K562 (cell line): Measurements from ENCODE around the gene PCDHB14. TPM values are rescaled to one million over a fixed set of nuclear protein-coding genes. Genes with fewer than 3 reads are reported as not detected.

ENCODE experiments used
- ATAC-seq: fragments of 200-7000 bp; cut with Tn5 transposase; 3 replicates; pipeline ENCODE4 v1.9.1; 2020; ENCODE audit warnings: moderate library complexity
- BruUV-seq: library from RNA; stranded (reverse); fragments of 400-500 nt; replicated peaks from 2 replicates; lab custom pipeline; 2021; lab: Mats Ljungman, UMichigan
- CTCF ChIA-PET: fragments of 300-600 bp; formaldehyde crosslinking; extraction: SDS; loops from one replicate; lab custom pipeline; 2021; ENCODE audit warnings: low intra/inter-chr PET ratio; lab: Yijun Ruan, JAX
- POLR2A ChIA-PET: fragments of 300-600, 350-650 bp; sonication (Branson Sonifier 250); formaldehyde crosslinking; extraction: SDS; loops from one replicate; lab custom pipeline; 2021; ENCODE audit warnings: antibody characterized with exemption, inconsistent platforms; lab: Yijun Ruan, JAX
- DNase-seq, 4 experiments: peaks; one replicate each; pipeline versions ENCODE4 v3.0.0 to v3.0.0-alpha.2; 2011 to 2018; ENCODE audit warnings: low spot score in 3 of 4, mixed read lengths in 3 of 4; ENCODE audit errors: extremely low read depth in 1 of 4
- FAIRE-seq: peaks from 2 replicates; lab custom pipeline; 2011; peaks lifted over from hg19 to GRCh38; lab: Jason Lieb, UNC
- H2AFZ ChIP-seq: 2 replicates; pipeline ENCODE4 v1.6.0; 2011; ENCODE audit warnings: low read depth, low read length, control low read depth, inconsistent platforms
- H3K27ac ChIP-seq: fragments of 200-600 bp; 3 replicates; pipeline ENCODE4 v1.8.0; 2011; ENCODE audit warnings: low read depth, mild to moderate bottlenecking, control low read depth, inconsistent platforms, low read length, moderate library complexity, mixed read lengths; ENCODE audit errors: extremely low read depth
- H3K27me3 ChIP-seq, 2 experiments: fragments of 300-600 bp in 1 of 2; 2 replicates in 1 of 2; 3 replicates in 1 of 2; pipeline versions ENCODE4 v1.6.0 to v1.8.0; 2011; ENCODE audit warnings: inconsistent platforms in 2 of 2, low read length in 2 of 2, mild to moderate bottlenecking in 1 of 2, mixed read lengths in 1 of 2, moderate library complexity in 1 of 2; ENCODE audit not compliant: control insufficient read depth in 2 of 2, insufficient read depth in 2 of 2
- H3K36me3 ChIP-seq: fragments of 300-600 bp; 3 replicates; pipeline ENCODE4 v1.8.0; 2011; ENCODE audit warnings: mild to moderate bottlenecking, low read length, inconsistent platforms; ENCODE audit not compliant: control insufficient read depth, insufficient read depth
- H3K4me1 ChIP-seq, 2 experiments: fragments of 200-600 bp in 1 of 2; replicated peaks in 1 of 2; 2 replicates in 1 of 2; 3 replicates in 1 of 2; pipeline versions ENCODE4 v1.5.1 to v1.8.0; 2011; ENCODE audit warnings: inconsistent platforms in 2 of 2, low read length in 2 of 2, mild to moderate bottlenecking in 1 of 2, mixed read lengths in 1 of 2, moderate library complexity in 1 of 2; ENCODE audit not compliant: control insufficient read depth in 2 of 2, insufficient read depth in 2 of 2
- H3K4me2 ChIP-seq: 2 replicates; pipeline ENCODE4 v1.6.1; 2011; ENCODE audit warnings: low read length, control low read depth, inconsistent platforms, mixed read lengths; ENCODE audit not compliant: insufficient read depth
- H3K4me3 ChIP-seq: fragments of 200-600 bp; sonication (generic), shearing (Covaris generic); 2 replicates; pipeline ENCODE4 v1.5.1; 2016; ENCODE audit warnings: control low read depth, inconsistent platforms
- H3K79me2 ChIP-seq: fragments of 200-600 bp; 3 replicates; pipeline ENCODE4 v1.8.0; 2011; ENCODE audit warnings: low read length, inconsistent platforms; ENCODE audit not compliant: control insufficient read depth, insufficient read depth
- H3K9ac ChIP-seq, 2 experiments: 2 replicates each; pipeline versions ENCODE4 v1.6.0 to v1.6.1; 2011; ENCODE audit warnings: low read depth in 2 of 2, low read length in 2 of 2, control low read depth in 1 of 2, inconsistent platforms in 1 of 2, mild to moderate bottlenecking in 1 of 2, mixed read lengths in 1 of 2; ENCODE audit not compliant: insufficient read depth in 1 of 2
- H3K9me1 ChIP-seq: one replicate; pipeline ENCODE4 v1.6.0; 2011; ENCODE audit warnings: inconsistent platforms, mild to moderate bottlenecking, low read length, moderate library complexity; ENCODE audit not compliant: control insufficient read depth, insufficient read depth
- H3K9me3 ChIP-seq: replicated peaks from 2 replicates; pipeline ENCODE4 v1.5.1; 2011; ENCODE audit warnings: low read depth, low read length, inconsistent platforms; ENCODE audit not compliant: control insufficient read depth, insufficient read depth
- H4K20me1 ChIP-seq: replicated peaks from 2 replicates; pipeline ENCODE4 v1.6.1; 2011; ENCODE audit warnings: low read length, inconsistent platforms, mixed read lengths; ENCODE audit not compliant: control insufficient read depth, insufficient read depth
- ATF3 ChIP-seq, 2 experiments: fragments of 450-650 bp in 1 of 2; sonication (generic) in 1 of 2; formaldehyde crosslinking in 1 of 2; IDR thresholded peaks in 1 of 2; conservative IDR thresholded peaks in 1 of 2; 2 replicates each; pipeline versions ENCODE4 v1.6.1 to v1.8.1; 2016 to 2023; ENCODE audit warnings: mild to moderate bottlenecking in 2 of 2, moderate library complexity in 2 of 2, inconsistent platforms in 1 of 2, missing genetic modification reagents in 1 of 2
- RAD21 ChIP-seq, 2 experiments: fragments of 250-450 bp in 1 of 2; fragments of 450-650 bp in 1 of 2; sonication (Bioruptor Pico) in 1 of 2; formaldehyde crosslinking in 1 of 2; IDR thresholded peaks in 1 of 2; conservative IDR thresholded peaks in 1 of 2; 2 replicates each; pipeline versions ENCODE4 v1.4.0 to v1.8.0; 2020 to 2022; ENCODE audit warnings: mild to moderate bottlenecking in 2 of 2, moderate library complexity in 1 of 2
- SMC3 ChIP-seq: conservative IDR thresholded peaks from 2 replicates; pipeline ENCODE4 v1.6.1; 2011; ENCODE audit warnings: low read depth, low read length, improper control_type of control experiment; ENCODE audit not compliant: insufficient read depth
- ZKSCAN3 ChIP-seq: fragments of 250-450 bp; sonication (Bioruptor Pico); IDR thresholded peaks from 2 replicates; pipeline ENCODE4 v1.4.0; 2020
- ZNF699 ChIP-seq: fragments of 250-450 bp; sonication (Bioruptor Pico); IDR thresholded peaks from 2 replicates; pipeline ENCODE4 v1.8.0; 2021; ENCODE audit warnings: mild to moderate bottlenecking, moderate library complexity; ENCODE audit not compliant: insufficient replicate concordance
- WGBS: fragments of 100-300 bp; shearing (Covaris generic); methylation state at CpG from one replicate; pipeline ENCODE4 v1.1.6; 2016; ENCODE audit warnings: low coverage, mixed read lengths; ENCODE audit not compliant: insufficient coverage; ENCODE audit errors: missing lambda C conversion rate; 5-methylcytosine and 5-hydroxymethylcytosine counted together
- in situ Hi-C: fragments of 300-500 bp; cut with MboI; formaldehyde crosslinking; loops from 4 replicates; pipeline ENCODE4 v1.15.0; 2018; ENCODE audit warnings: inconsistent platforms, mixed read lengths
- intact Hi-C: fragments of 100-400 bp; cut with micrococcal nuclease; formaldehyde crosslinking; loops from 2 replicates; pipeline ENCODE4 v1.14.2; 2022
- polyA plus RNA-seq, 8 experiments: library from polyadenylated mRNA; depleted of rRNA in 4 of 8; stranded (reverse) in 5 of 8; unstranded in 3 of 8; fragments of >200 nt; fragmentation: Nextera tagmentation in 2 of 8; fragmentation: Illumina TruSeq in 1 of 8; extraction: Ambion mirVana in 2 of 8; extraction: Trizol in 1 of 8; gene quantifications; 2 replicates each; pipeline versions ENCODE4 v1.2.1 to v1.2.3, GENCODE V29; 2011 to 2014; ENCODE audit warnings: inconsistent platforms in 1 of 8, missing spikeins in 1 of 8
- total RNA-seq, 7 experiments: library from RNA; depleted of rRNA in 6 of 7; stranded (reverse); fragments of >200 nt in 6 of 7; fragmentation: Illumina TruSeq in 2 of 7; extraction: Trizol in 2 of 7; gene quantifications; 2 replicates each; pipeline versions ENCODE4 v1.2.1 to v1.2.3, GENCODE V29; 2011 to 2021; ENCODE audit warnings: low replicate concordance in 1 of 7
- TF ChIP-seq, protein P1 (sequence below), 2 experiments: fragments of 450-650 bp; formaldehyde crosslinking in 1 of 2; IDR thresholded peaks; 2 replicates each; pipeline versions ENCODE4 v1.4.0 to v1.6.1; 2014 to 2020; ENCODE audit warnings: mild to moderate bottlenecking in 2 of 2, borderline replicate concordance in 1 of 2, low read depth in 1 of 2
- TF ChIP-seq, protein P2 (sequence below), 3 experiments: IDR thresholded peaks in 2 of 3; conservative IDR thresholded peaks in 1 of 3; 2 replicates each; pipeline ENCODE4 v1.5.1; 2011 to 2012; ENCODE audit warnings: low read length in 3 of 3, mild to moderate bottlenecking in 3 of 3, control low read depth in 2 of 3, improper control_type of control experiment in 1 of 3, inconsistent platforms in 1 of 3, low read depth in 1 of 3, mixed read lengths in 1 of 3, moderate library complexity in 1 of 3; ENCODE audit not compliant: insufficient read depth in 2 of 3

Gene PCDHB14
- total and polyA plus RNA-seq, 9 of the 15 experiments (the other 6 are each of a cell fraction or from before 2014, with no cell fraction given) = not detected

- ChIA-PET CTCF (interaction anchor here (0.6 kb wide), 2 partner anchors 313 to 336 kb away, joined by 3 read pairs; no protein-coding TSS in a partner anchor), POLR2A (interaction anchor here (0.6 kb wide), 2 partner anchors 75 to 241 kb away, joined by 3 read pairs; partner anchors contain the start of gene TAF7)
- no TSS peak for BruUV-seq
- H4K20me1 ChIP-seq = no peaks in the 10 kb centered on the region
- no peak within 1 kb of the TSS for H3K27ac ChIP-seq
- intact Hi-C loops = loop anchor here (2.0 kb wide), 1 partner anchor 320 kb away; no protein-coding TSS in a partner anchor
- H3K9ac ChIP-seq = no peak within 1 kb of the TSS
- H3K4me3 ChIP-seq = peak within 1 kb of the TSS; percentile 14; the same call in 1 of the 2 replicates
- no peaks in the 10 kb centered on the region for H3K79me2 ChIP-seq
- H3K4me1 ChIP-seq = peaks cover 0 to 10% of the 10 kb centered on the region in 2 experiments; a peak in 1 of 5 replicates
- TF ChIP-seq ATF3 (IDR thresholded peaks at IDR 0.05) = peak; percentile 33; the same call in 1 of the 2 replicates
- TF ChIP-seq ATF3 (CRISPR knock-in tag; conservative IDR thresholded peaks at IDR 0.05) = no peak
- no peak for TF ChIP-seq ZNF699 (CRISPR knock-in tag)
- TF ChIP-seq ZKSCAN3 (CRISPR knock-in tag) = no peak
- TF ChIP-seq, protein P1, sequence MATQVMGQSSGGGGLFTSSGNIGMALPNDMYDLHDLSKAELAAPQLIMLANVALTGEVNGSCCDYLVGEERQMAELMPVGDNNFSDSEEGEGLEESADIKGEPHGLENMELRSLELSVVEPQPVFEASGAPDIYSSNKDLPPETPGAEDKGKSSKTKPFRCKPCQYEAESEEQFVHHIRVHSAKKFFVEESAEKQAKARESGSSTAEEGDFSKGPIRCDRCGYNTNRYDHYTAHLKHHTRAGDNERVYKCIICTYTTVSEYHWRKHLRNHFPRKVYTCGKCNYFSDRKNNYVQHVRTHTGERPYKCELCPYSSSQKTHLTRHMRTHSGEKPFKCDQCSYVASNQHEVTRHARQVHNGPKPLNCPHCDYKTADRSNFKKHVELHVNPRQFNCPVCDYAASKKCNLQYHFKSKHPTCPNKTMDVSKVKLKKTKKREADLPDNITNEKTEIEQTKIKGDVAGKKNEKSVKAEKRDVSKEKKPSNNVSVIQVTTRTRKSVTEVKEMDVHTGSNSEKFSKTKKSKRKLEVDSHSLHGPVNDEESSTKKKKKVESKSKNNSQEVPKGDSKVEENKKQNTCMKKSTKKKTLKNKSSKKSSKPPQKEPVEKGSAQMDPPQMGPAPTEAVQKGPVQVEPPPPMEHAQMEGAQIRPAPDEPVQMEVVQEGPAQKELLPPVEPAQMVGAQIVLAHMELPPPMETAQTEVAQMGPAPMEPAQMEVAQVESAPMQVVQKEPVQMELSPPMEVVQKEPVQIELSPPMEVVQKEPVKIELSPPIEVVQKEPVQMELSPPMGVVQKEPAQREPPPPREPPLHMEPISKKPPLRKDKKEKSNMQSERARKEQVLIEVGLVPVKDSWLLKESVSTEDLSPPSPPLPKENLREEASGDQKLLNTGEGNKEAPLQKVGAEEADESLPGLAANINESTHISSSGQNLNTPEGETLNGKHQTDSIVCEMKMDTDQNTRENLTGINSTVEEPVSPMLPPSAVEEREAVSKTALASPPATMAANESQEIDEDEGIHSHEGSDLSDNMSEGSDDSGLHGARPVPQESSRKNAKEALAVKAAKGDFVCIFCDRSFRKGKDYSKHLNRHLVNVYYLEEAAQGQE (IDR thresholded peaks at IDR 0.05; ENCODE audit: borderline replicate concordance) = peak; percentile 33; the same call in 1 of the 2 replicates
- TF ChIP-seq, protein P1 (CRISPR knock-in tag; IDR thresholded peaks at IDR 0.05; ENCODE audit: low read depth) = no peak
- TF ChIP-seq RAD21 (CRISPR knock-in tag; conservative IDR thresholded peaks at IDR 0.05 in 1 of 2, IDR thresholded peaks at IDR 0.05 in 1 of 2) = peak; percentile 40 to 57; a peak in 3 of 4 replicates
- TF ChIP-seq, protein P2, sequence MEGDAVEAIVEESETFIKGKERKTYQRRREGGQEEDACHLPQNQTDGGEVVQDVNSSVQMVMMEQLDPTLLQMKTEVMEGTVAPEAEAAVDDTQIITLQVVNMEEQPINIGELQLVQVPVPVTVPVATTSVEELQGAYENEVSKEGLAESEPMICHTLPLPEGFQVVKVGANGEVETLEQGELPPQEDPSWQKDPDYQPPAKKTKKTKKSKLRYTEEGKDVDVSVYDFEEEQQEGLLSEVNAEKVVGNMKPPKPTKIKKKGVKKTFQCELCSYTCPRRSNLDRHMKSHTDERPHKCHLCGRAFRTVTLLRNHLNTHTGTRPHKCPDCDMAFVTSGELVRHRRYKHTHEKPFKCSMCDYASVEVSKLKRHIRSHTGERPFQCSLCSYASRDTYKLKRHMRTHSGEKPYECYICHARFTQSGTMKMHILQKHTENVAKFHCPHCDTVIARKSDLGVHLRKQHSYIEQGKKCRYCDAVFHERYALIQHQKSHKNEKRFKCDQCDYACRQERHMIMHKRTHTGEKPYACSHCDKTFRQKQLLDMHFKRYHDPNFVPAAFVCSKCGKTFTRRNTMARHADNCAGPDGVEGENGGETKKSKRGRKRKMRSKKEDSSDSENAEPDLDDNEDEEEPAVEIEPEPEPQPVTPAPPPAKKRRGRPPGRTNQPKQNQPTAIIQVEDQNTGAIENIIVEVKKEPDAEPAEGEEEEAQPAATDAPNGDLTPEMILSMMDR (IDR thresholded peaks at IDR 0.05 in 2 of 3, conservative IDR thresholded peaks at IDR 0.05 in 1 of 3; ENCODE audit: insufficient read depth in 2 of 3, low read depth in 1 of 3, low read length in 3 of 3) = peak; percentile 38 to 67 (median 63); a peak in 5 of 6 replicates
- TF ChIP-seq SMC3 = 0 out of 2 replicates have a peak, but pooled peaks have one; percentile 12
- DNase-seq = peak; percentile 11 to 44 (median 17)
- peaks cover 0 to 16% of the 10 kb centered on the region in 2 experiments; a peak in 2 of 5 replicates for H3K27me3 ChIP-seq
- WGBS = under 1% methylated on average over 16 of the region's 16 CpGs
- no peaks in the 10 kb centered on the region for H3K9me1 ChIP-seq
- peak; percentile 58 for ATAC-seq
- FAIRE-seq = no peak
- in situ Hi-C loops = no loop called here
- H3K9me3 ChIP-seq = no peaks in the 10 kb centered on the region
- H3K36me3 ChIP-seq = no peaks in the 10 kb centered on the region
- peak within 1 kb of the TSS; percentile 77; the same call in 1 of the 2 replicates for H2AFZ ChIP-seq
- peak within 1 kb of the TSS; percentile 73 for H3K4me2 ChIP-seq
Measured at GRCh38 chr5:141245250-141245717, 22.1 kb downstream of the PCDHB14 start, which contains the start of gene PCDHB15. Gene PCDHB15, plus strand, starts transcription at chr5:141245395. Its CDS starts 184 bp downstream, at chr5:141245579.
